ENCODE results near the gene CRIP1.

- TF ChIP-seq EZH2 (IDR thresholded peaks at IDR 0.05; ENCODE audit: insufficient read depth, low read length): no peak
- TF ChIP-seq, protein P1, sequence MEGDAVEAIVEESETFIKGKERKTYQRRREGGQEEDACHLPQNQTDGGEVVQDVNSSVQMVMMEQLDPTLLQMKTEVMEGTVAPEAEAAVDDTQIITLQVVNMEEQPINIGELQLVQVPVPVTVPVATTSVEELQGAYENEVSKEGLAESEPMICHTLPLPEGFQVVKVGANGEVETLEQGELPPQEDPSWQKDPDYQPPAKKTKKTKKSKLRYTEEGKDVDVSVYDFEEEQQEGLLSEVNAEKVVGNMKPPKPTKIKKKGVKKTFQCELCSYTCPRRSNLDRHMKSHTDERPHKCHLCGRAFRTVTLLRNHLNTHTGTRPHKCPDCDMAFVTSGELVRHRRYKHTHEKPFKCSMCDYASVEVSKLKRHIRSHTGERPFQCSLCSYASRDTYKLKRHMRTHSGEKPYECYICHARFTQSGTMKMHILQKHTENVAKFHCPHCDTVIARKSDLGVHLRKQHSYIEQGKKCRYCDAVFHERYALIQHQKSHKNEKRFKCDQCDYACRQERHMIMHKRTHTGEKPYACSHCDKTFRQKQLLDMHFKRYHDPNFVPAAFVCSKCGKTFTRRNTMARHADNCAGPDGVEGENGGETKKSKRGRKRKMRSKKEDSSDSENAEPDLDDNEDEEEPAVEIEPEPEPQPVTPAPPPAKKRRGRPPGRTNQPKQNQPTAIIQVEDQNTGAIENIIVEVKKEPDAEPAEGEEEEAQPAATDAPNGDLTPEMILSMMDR (IDR thresholded peaks at IDR 0.05; ENCODE audit: insufficient read depth, low read depth, low read length): peak; percentile 34
Measured at GRCh38 chr14:105527826-105528585, 41.3 kb downstream of the CRIP1 start.
